IMR-90 (cell line): Measurements from ENCODE around the gene RHAG. TPM values are rescaled to one million over a fixed set of nuclear protein-coding genes. Genes with fewer than 3 reads are reported as not detected.
"Not testable (repeated sequence)": the region's sequence is repeated elsewhere in the genome, so short reads cannot be mapped to it uniquely, and the experiment has no call there.

Source experiments
- ATAC-seq: fragments of 200-7000 bp; cut with Tn5 transposase; 2 replicates; pipeline ENCODE4 v1.9.1; 2020; ENCODE audit warnings: low read depth, mild to moderate bottlenecking, moderate library complexity
- BruUV-seq: library from RNA; stranded (reverse); fragments of 400-500 nt; replicated peaks from 2 replicates; lab custom pipeline; 2021; lab: Mats Ljungman, UMichigan
- CTCF ChIA-PET: fragments of 300-600 bp; formaldehyde crosslinking; extraction: SDS; loops from one replicate; lab custom pipeline; 2021; ENCODE audit warnings: antibody characterized with exemption; lab: Yijun Ruan, JAX
- POLR2A ChIA-PET: fragments of 300-600 bp; sonication (Branson Sonifier 250); formaldehyde crosslinking; loops from one replicate; lab custom pipeline; 2022; ENCODE audit warnings: antibody characterized with exemption; ENCODE audit not compliant: unreplicated experiment; lab: Charles Lee
- DNase-seq: peaks from one replicate; pipeline ENCODE4 v3.0.0; 2013
- H2AFZ ChIP-seq: replicated peaks from 2 replicates; pipeline ENCODE3; 2013; ENCODE audit warnings: low read length, mild to moderate bottlenecking; ENCODE audit not compliant: poor library complexity
- H2AK5ac ChIP-seq: 2 replicates; pipeline ENCODE4 v1.6.1; 2013; ENCODE audit warnings: low read depth, low read length, inconsistent platforms
- H2AK9ac ChIP-seq: replicated peaks from 2 replicates; pipeline ENCODE3; 2013; ENCODE audit warnings: mild to moderate bottlenecking, low read depth, low read length, moderate library complexity; ENCODE audit not compliant: poor library complexity
- H2BK120ac ChIP-seq: 2 replicates; pipeline ENCODE4 v1.6.1; 2013; ENCODE audit warnings: low read depth, low read length, inconsistent platforms
- H2BK15ac ChIP-seq: 3 replicates; pipeline ENCODE4 v1.6.1; 2013; ENCODE audit warnings: low read depth, low read length, inconsistent platforms
- H2BK20ac ChIP-seq: 2 replicates; pipeline ENCODE4 v1.6.1; 2013; ENCODE audit warnings: low read depth, mild to moderate bottlenecking, inconsistent platforms, low read length, moderate library complexity
- H2BK5ac ChIP-seq: 2 replicates; pipeline ENCODE4 v1.6.1; 2013; ENCODE audit warnings: mild to moderate bottlenecking, low read depth, low read length, inconsistent platforms; ENCODE audit not compliant: poor library complexity, severe bottlenecking
- H3K14ac ChIP-seq: replicated peaks from 2 replicates; pipeline ENCODE4 v1.6.1; 2013; ENCODE audit warnings: low read depth, low read length, inconsistent platforms
- H3K18ac ChIP-seq: 2 replicates; pipeline ENCODE4 v1.6.1; 2013; ENCODE audit warnings: low read depth, low read length, control low read depth
- H3K23ac ChIP-seq: 2 replicates; pipeline ENCODE4 v1.6.1; 2013; ENCODE audit warnings: low read depth, low read length, inconsistent platforms
- H3K27ac ChIP-seq: 2 replicates; pipeline ENCODE4 v1.5.1; 2013; ENCODE audit warnings: mild to moderate bottlenecking, control low read depth, low read length; ENCODE audit not compliant: insufficient read depth
- H3K27me3 ChIP-seq: 2 replicates; pipeline ENCODE4 v1.6.1; 2013; ENCODE audit warnings: low read length; ENCODE audit not compliant: control insufficient read depth, insufficient read depth
- H3K36me3 ChIP-seq: 2 replicates; pipeline ENCODE4 v1.6.1; 2013; ENCODE audit warnings: low read length, mixed read lengths; ENCODE audit not compliant: control insufficient read depth, insufficient read depth
- H3K4ac ChIP-seq: 2 replicates; pipeline ENCODE4 v1.6.1; 2013; ENCODE audit warnings: low read depth, low read length, inconsistent platforms
- H3K4me1 ChIP-seq: 2 replicates; pipeline ENCODE4 v1.6.1; 2013; ENCODE audit warnings: low read length, mixed read lengths; ENCODE audit not compliant: control insufficient read depth, insufficient read depth
- H3K4me2 ChIP-seq: 2 replicates; pipeline ENCODE4 v1.6.1; 2013; ENCODE audit warnings: low read depth, mild to moderate bottlenecking, control low read depth, low read length, moderate library complexity
- H3K4me3 ChIP-seq: 2 replicates; pipeline ENCODE4 v1.5.1; 2013; ENCODE audit warnings: low read depth, mild to moderate bottlenecking, control low read depth, low read length, moderate library complexity; ENCODE audit not compliant: insufficient read depth
- H3K56ac ChIP-seq: 2 replicates; pipeline ENCODE4 v1.6.1; 2013; ENCODE audit warnings: low read length, inconsistent platforms; ENCODE audit not compliant: insufficient read depth; ENCODE audit errors: extremely low read depth
- H3K79me1 ChIP-seq, 2 experiments: 2 replicates each; pipeline ENCODE4 v1.6.1; 2013; ENCODE audit warnings: low read length in 2 of 2, inconsistent platforms in 1 of 2, low read depth in 1 of 2
- H3K9ac ChIP-seq: 2 replicates; pipeline ENCODE4 v1.6.1; 2013; ENCODE audit warnings: low read depth, low read length, control low read depth
- H3K9me1 ChIP-seq: 2 replicates; pipeline ENCODE4 v1.6.1; 2013; ENCODE audit warnings: low read length, inconsistent platforms; ENCODE audit not compliant: insufficient read depth
- H3K9me3 ChIP-seq: 2 replicates; pipeline ENCODE4 v1.6.1; 2013; ENCODE audit warnings: low read length; ENCODE audit not compliant: control insufficient read depth, insufficient read depth
- H4K20me1 ChIP-seq: 2 replicates; pipeline ENCODE4 v1.6.1; 2013; ENCODE audit warnings: low read length, inconsistent platforms; ENCODE audit not compliant: insufficient read depth
- H4K5ac ChIP-seq: 2 replicates; pipeline ENCODE4 v1.6.1; 2013; ENCODE audit warnings: mild to moderate bottlenecking, low read depth, low read length, control low read depth
- H4K8ac ChIP-seq, 2 experiments: 2 replicates each; pipeline ENCODE4 v1.6.1; 2013; ENCODE audit warnings: low read depth in 2 of 2, low read length in 2 of 2, control low read depth in 1 of 2, inconsistent platforms in 1 of 2
- H4K91ac ChIP-seq: 2 replicates; pipeline ENCODE4 v1.6.1; 2013; ENCODE audit warnings: low read depth, low read length, inconsistent platforms; ENCODE audit not compliant: insufficient read depth
- CEBPB ChIP-seq: IDR thresholded peaks from 2 replicates; pipeline ENCODE4 v1.6.1; 2012; ENCODE audit warnings: low read depth, low read length, improper control_type of control experiment
- SMC3 ChIP-seq: fragments of 150-350 bp; IDR thresholded peaks from 2 replicates; pipeline ENCODE4 v1.6.1; 2016; ENCODE audit warnings: low read depth, mild to moderate bottlenecking, antibody characterized with exemption, low read length, moderate library complexity
- WGBS, 2 experiments: methylation state at CpG; one replicate each; pipeline versions ENCODE4 v1.1.5 to v1.1.7; 2013; ENCODE audit warnings: missing lambda C conversion rate in 2 of 2; ENCODE audit not compliant: insufficient read length in 1 of 2; ENCODE audit errors: extremely low coverage in 2 of 2; 5-methylcytosine and 5-hydroxymethylcytosine counted together
- dilution Hi-C: fragments of 300-500 bp; cut with HindIII; formaldehyde crosslinking; loops from one replicate; pipeline ENCODE4 v1.14.3; 2018; ENCODE audit warnings: low sequenced_read_pairs; ENCODE audit not compliant: unreplicated experiment
- in situ Hi-C: fragments of 300-500 bp; cut with MboI; formaldehyde crosslinking; loops from 3 replicates; pipeline ENCODE4 v1.14.3; 2019; ENCODE audit warnings: low sequenced_read_pairs, inconsistent platforms, mixed read lengths
- intact Hi-C: fragments of 100-400 bp; cut with micrococcal nuclease; formaldehyde crosslinking; loops from 2 replicates; pipeline ENCODE4 v1.10.0; 2022
- polyA plus RNA-seq, 3 experiments: library from polyadenylated mRNA; depleted of rRNA; stranded (reverse); fragments of >200 nt; gene quantifications; 2 replicates each; pipeline ENCODE4 v1.2.3, GENCODE V29; 2012; ENCODE audit warnings: low replicate concordance in 1 of 3
- total RNA-seq: library from RNA; depleted of rRNA; stranded (reverse); fragments of >200 nt; gene quantifications from 2 replicates; pipeline ENCODE4 v1.2.3, GENCODE V29; 2012
- TF ChIP-seq, protein P1 (sequence below): fragments of 150-350 bp; IDR thresholded peaks from 2 replicates; pipeline ENCODE4 v1.6.1; 2017; ENCODE audit warnings: mild to moderate bottlenecking, antibody characterized with exemption, low read length, low read depth

RHAG gene
- total and polyA plus RNA-seq, 2 of the 4 experiments (the other 2 are of a cell fraction), result not detected

DNA sequence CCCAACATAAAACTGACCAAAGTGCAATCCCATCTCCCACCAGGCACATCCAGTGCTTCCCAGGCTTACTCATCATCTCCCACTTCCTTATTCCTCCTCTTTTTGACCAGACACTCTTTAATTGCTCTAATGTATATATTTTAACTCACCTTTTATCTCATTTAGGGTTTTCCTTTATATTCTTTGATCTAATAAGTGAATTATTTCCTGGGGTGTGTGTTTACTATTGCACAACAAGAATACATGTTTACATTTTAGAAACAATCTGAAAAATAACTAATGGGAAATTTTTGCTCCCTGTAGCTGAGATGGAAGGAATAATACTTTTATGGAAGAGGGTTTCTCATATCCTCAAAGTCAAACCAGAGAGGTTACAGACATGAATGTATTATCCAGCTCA, 18.4 kb downstream of the RHAG start:
- Histone ChIP-seq H3K27ac (no peak overlapping the region), H3K36me3 (no peaks in the 10 kb centered on the region), H3K4me1 (no peaks in the 10 kb centered on the region), H2AK5ac (no peak overlapping the region), H2BK15ac (no peak overlapping the region), H3K4me3 (no peak overlapping the region), H3K14ac (no peak overlapping the region), H3K4ac (no peak overlapping the region), H3K79me1 (no peaks in the 10 kb centered on the region), H4K20me1 (no peaks in the 10 kb centered on the region), H3K18ac (no peak overlapping the region), H3K9ac (no peak overlapping the region), H4K5ac (no peak overlapping the region), H3K9me3 (no peaks in the 10 kb centered on the region), H4K8ac (no peak overlapping the region), H2AFZ (no peak overlapping the region), H2AK9ac (no peak overlapping the region), H3K23ac (no peak overlapping the region), H3K56ac (no peak overlapping the region), H3K4me2 (no peak overlapping the region), H2BK5ac (no peak overlapping the region), H3K9me1 (no peaks in the 10 kb centered on the region), H2BK120ac (no peak overlapping the region), H3K27me3 (no peaks in the 10 kb centered on the region), H2BK20ac (no peak overlapping the region), H4K91ac (no peak overlapping the region)
- no TSS peak for BruUV-seq
- DNase-seq (no peak), ATAC-seq (no peak)
- ChIA-PET CTCF (no interaction called here), POLR2A (no interaction called here)
- intact Hi-C loops (no loop called here), in situ Hi-C loops (no loop called here), dilution Hi-C loops (no loop called here)
- TF ChIP-seq SMC3 (no peak), CEBPB (peak; percentile 28; the same call in 1 of the 2 replicates)
- TF ChIP-seq, protein P1, sequence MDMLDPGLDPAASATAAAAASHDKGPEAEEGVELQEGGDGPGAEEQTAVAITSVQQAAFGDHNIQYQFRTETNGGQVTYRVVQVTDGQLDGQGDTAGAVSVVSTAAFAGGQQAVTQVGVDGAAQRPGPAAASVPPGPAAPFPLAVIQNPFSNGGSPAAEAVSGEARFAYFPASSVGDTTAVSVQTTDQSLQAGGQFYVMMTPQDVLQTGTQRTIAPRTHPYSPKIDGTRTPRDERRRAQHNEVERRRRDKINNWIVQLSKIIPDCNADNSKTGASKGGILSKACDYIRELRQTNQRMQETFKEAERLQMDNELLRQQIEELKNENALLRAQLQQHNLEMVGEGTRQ, result no peak

DNA sequence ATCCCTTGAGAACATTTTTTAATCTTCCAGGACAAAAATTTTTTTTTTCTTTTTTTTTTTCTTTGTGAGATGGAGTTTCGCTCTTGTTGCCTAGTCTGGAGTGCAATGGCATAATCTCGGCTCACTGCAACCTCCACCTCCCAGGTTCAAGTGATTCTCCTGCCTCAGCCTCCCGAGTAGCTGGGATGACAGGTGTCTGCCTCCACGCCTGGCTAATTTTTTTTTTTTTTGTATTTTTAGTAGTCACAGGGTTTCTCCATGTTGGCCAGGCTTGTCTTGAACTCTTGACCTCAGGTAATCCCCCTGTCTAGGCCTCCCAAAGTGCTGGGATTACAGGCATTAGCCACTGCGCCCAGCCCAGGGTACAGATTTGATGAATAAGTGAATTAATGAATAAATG, 22.5 kb downstream of the RHAG start:
- DNase-seq, H3K9ac ChIP-seq, BruUV-seq, H3K4me3 ChIP-seq, H3K27ac ChIP-seq, H4K91ac ChIP-seq, POLR2A ChIA-PET, intact Hi-C loops, H2BK20ac ChIP-seq, H3K36me3 ChIP-seq, H3K9me3 ChIP-seq, H3K23ac ChIP-seq, H2AFZ ChIP-seq, H3K4me2 ChIP-seq, H3K9me1 ChIP-seq, H2BK5ac ChIP-seq, H3K14ac ChIP-seq, H3K79me1 ChIP-seq, H4K8ac ChIP-seq, H3K18ac ChIP-seq, H2BK120ac ChIP-seq, H3K56ac ChIP-seq, ATAC-seq, dilution Hi-C loops, CTCF ChIA-PET, H2AK9ac ChIP-seq, in situ Hi-C loops, H2AK5ac ChIP-seq, H3K4ac ChIP-seq, H2BK15ac ChIP-seq, H3K4me1 ChIP-seq, H3K27me3 ChIP-seq, H4K5ac ChIP-seq, H4K20me1 ChIP-seq: not testable (repeated sequence)
- WGBS, 2 experiments, result no CpG with 5 or more reads among the region's 5 CpGs
